WTC11 (cell line): ENCODE data around the gene PLEKHA6. TPM values are rescaled to one million over a fixed set of nuclear protein-coding genes. Genes with fewer than 3 reads are reported as not detected.

Experiments used
- ATAC-seq: fragments of 200-7000 bp; cut with Tn5 transposase; 2 replicates; pipeline ENCODE4 v1.10.0; 2021; ENCODE audit warnings: mild to moderate bottlenecking, moderate library complexity
- CTCF ChIA-PET: fragments of 300-600 bp; sonication (Branson Sonifier 250); formaldehyde crosslinking; loops from one replicate; lab custom pipeline; 2021; ENCODE audit warnings: antibody characterized with exemption; lab: Charles Lee
- POLR2A ChIA-PET: fragments of 350-600 bp; sonication (Branson Sonifier 250); formaldehyde crosslinking; loops from one replicate; lab custom pipeline; 2021; ENCODE audit warnings: antibody characterized with exemption; lab: Charles Lee
- DNase-seq: peaks from one replicate; pipeline ENCODE4 v3.0.0; 2021; ENCODE audit warnings: low spot score
- H3K27ac Mint-ChIP-seq: 2 replicates; pipeline ENCODE4 v1.8.0; 2021; ENCODE audit warnings: mixed read lengths
- H3K27me3 Mint-ChIP-seq: 2 replicates; pipeline ENCODE4 v1.8.0; 2021; ENCODE audit warnings: low read depth, mild to moderate bottlenecking, moderate library complexity, mixed read lengths
- H3K36me3 Mint-ChIP-seq: 2 replicates; pipeline ENCODE4 v1.8.0; 2021; ENCODE audit warnings: mixed read lengths
- H3K4me1 Mint-ChIP-seq: 2 replicates; pipeline ENCODE4 v1.8.0; 2022; ENCODE audit warnings: mixed read lengths
- H3K4me3 Mint-ChIP-seq: 2 replicates; pipeline ENCODE4 v1.8.0; 2021; ENCODE audit warnings: mild to moderate bottlenecking, moderate library complexity, mixed read lengths
- H3K9me3 Mint-ChIP-seq: 2 replicates; pipeline ENCODE4 v1.8.0; 2021; ENCODE audit warnings: mixed read lengths
- ARID4B ChIP-seq: sonication (generic); formaldehyde crosslinking; IDR thresholded peaks from 2 replicates; pipeline ENCODE4 v1.8.0; 2023; ENCODE audit warnings: missing genetic modification reagents, mild to moderate bottlenecking, borderline replicate concordance
- CTCF ChIP-seq: fragments of 200-600 bp; IDR thresholded peaks from 2 replicates; pipeline ENCODE4 v1.8.0; 2022; ENCODE audit warnings: antibody characterized with exemption
- E2F1 ChIP-seq: sonication (generic); formaldehyde crosslinking; IDR thresholded peaks from 2 replicates; pipeline ENCODE4 v1.8.0; 2022; ENCODE audit warnings: mild to moderate bottlenecking, missing genetic modification reagents
- ETV6 ChIP-seq: sonication (generic); formaldehyde crosslinking; IDR thresholded peaks from 2 replicates; pipeline ENCODE4 v1.8.1; 2022; ENCODE audit warnings: mild to moderate bottlenecking, missing genetic modification reagents
- FOXJ3 ChIP-seq: sonication (generic); formaldehyde crosslinking; IDR thresholded peaks from 2 replicates; pipeline ENCODE4 v1.9.0; 2021; ENCODE audit warnings: missing genetic modification reagents, mild to moderate bottlenecking, borderline replicate concordance
- GABPB1 ChIP-seq: sonication (generic); formaldehyde crosslinking; IDR thresholded peaks from 2 replicates; pipeline ENCODE4 v1.8.1; 2023; ENCODE audit warnings: mild to moderate bottlenecking, missing genetic modification reagents
- GRHL2 ChIP-seq: fragments of 250-450 bp; sonication (Bioruptor Pico); IDR thresholded peaks from 2 replicates; pipeline ENCODE4 v1.8.0; 2022; ENCODE audit warnings: mild to moderate bottlenecking, moderate library complexity; ENCODE audit not compliant: insufficient replicate concordance, severe bottlenecking
- KAT7 ChIP-seq: sonication (generic); formaldehyde crosslinking; IDR thresholded peaks from 2 replicates; pipeline ENCODE4 v1.8.1; 2023; ENCODE audit warnings: missing genetic modification reagents, mild to moderate bottlenecking, borderline replicate concordance
- NR1H2 ChIP-seq: sonication (generic); formaldehyde crosslinking; IDR thresholded peaks from 2 replicates; pipeline ENCODE4 v1.9.0; 2021; ENCODE audit warnings: mild to moderate bottlenecking, moderate library complexity, missing genetic modification reagents
- OVOL2 ChIP-seq: fragments of 250-450 bp; sonication (Bioruptor Pico); IDR thresholded peaks from 2 replicates; pipeline ENCODE4 v1.9.0; 2021; ENCODE audit warnings: mild to moderate bottlenecking, borderline replicate concordance
- RELA ChIP-seq: sonication (generic); formaldehyde crosslinking; IDR thresholded peaks from 2 replicates; pipeline ENCODE4 v1.8.1; 2022; ENCODE audit warnings: missing genetic modification reagents, mild to moderate bottlenecking, borderline replicate concordance
- RORB ChIP-seq: fragments of 250-450 bp; sonication (Bioruptor Pico); IDR thresholded peaks from 2 replicates; pipeline ENCODE4 v1.9.0; 2021; ENCODE audit warnings: mild to moderate bottlenecking
- SMAD3 ChIP-seq: sonication (generic); formaldehyde crosslinking; IDR thresholded peaks from 2 replicates; pipeline ENCODE4 v1.8.0; 2022; ENCODE audit warnings: missing genetic modification reagents, mild to moderate bottlenecking, borderline replicate concordance
- SMAD4 ChIP-seq: sonication (generic); formaldehyde crosslinking; IDR thresholded peaks from 2 replicates; pipeline ENCODE4 v1.8.0; 2022; ENCODE audit warnings: mild to moderate bottlenecking, missing genetic modification reagents
- TCF7 ChIP-seq: sonication (generic); formaldehyde crosslinking; IDR thresholded peaks from 2 replicates; pipeline ENCODE4 v1.8.0; 2022; ENCODE audit warnings: mild to moderate bottlenecking, low read depth, missing genetic modification reagents, moderate library complexity
- TEAD4 ChIP-seq: sonication (generic); formaldehyde crosslinking; IDR thresholded peaks from 2 replicates; pipeline ENCODE4 v1.8.0; 2022; ENCODE audit warnings: mild to moderate bottlenecking, missing genetic modification reagents
- USF1 ChIP-seq: sonication (generic); formaldehyde crosslinking; IDR thresholded peaks from 2 replicates; pipeline ENCODE4 v1.8.0; 2022; ENCODE audit warnings: mild to moderate bottlenecking, missing genetic modification reagents
- USF2 ChIP-seq: sonication (generic); formaldehyde crosslinking; IDR thresholded peaks from 2 replicates; pipeline ENCODE4 v1.8.1; 2023; ENCODE audit warnings: mild to moderate bottlenecking, missing genetic modification reagents, moderate library complexity
- ZBTB21 ChIP-seq: sonication (generic); formaldehyde crosslinking; IDR thresholded peaks from 2 replicates; pipeline ENCODE4 v1.8.1; 2023; ENCODE audit warnings: mild to moderate bottlenecking, missing genetic modification reagents, borderline replicate concordance
- ZNF232 ChIP-seq: sonication (generic); formaldehyde crosslinking; IDR thresholded peaks from 2 replicates; pipeline ENCODE4 v1.8.0; 2022; ENCODE audit warnings: mild to moderate bottlenecking, missing genetic modification reagents
- total RNA-seq: library from RNA; stranded (reverse); gene quantifications from 3 replicates; pipeline ENCODE4 v1.2.3, GENCODE V29; 2021

The PLEKHA6 gene
- total RNA-seq, 1 experiment from 2014 or later: 11.6 TPM

- Mint-ChIP-seq H3K4me1 (no peaks in the 10 kb centered on the region), H3K27ac (no peak overlapping the region), H3K36me3 (no peaks in the 10 kb centered on the region; the same call in none of the 2 replicates), H3K4me3 (no peak overlapping the region), H3K9me3 (no peaks in the 10 kb centered on the region), H3K27me3 (no peaks in the 10 kb centered on the region)
- ATAC-seq (no peak), DNase-seq (no peak)
- POLR2A ChIA-PET: interaction anchor here (0.6 kb wide), 2 partner anchors 79 to 246 kb away, joined by 3 to 6 read pairs; no protein-coding TSS in a partner anchor
- CTCF ChIA-PET: interaction anchor here (0.8 to 3.3 kb wide), 12 partner anchors 9 to 136 kb away, joined by 3 to 17 read pairs (median 6); partner anchors contain the start of gene PLEKHA6
- TF ChIP-seq GABPB1: no peak
- TF ChIP-seq SMAD3: no peak
- TF ChIP-seq CTCF: no peak
These were observed 97.0 kb downstream of the PLEKHA6 start for GRCh38 chr1:204262506-204263253.

GRCh38 chr1:204261746-204262505, 97.8 kb downstream of the PLEKHA6 start:
- TF ChIP-seq USF2 (CRISPR knock-in tag): no peak
- TF ChIP-seq SMAD4: no peak
- no peak for TF ChIP-seq ZBTB21 (CRISPR knock-in tag)
- no peak for TF ChIP-seq TCF7 (CRISPR knock-in tag)
- TF ChIP-seq GRHL2: no peak
- TF ChIP-seq TEAD4 (CRISPR knock-in tag): no peak
- no peaks in the 10 kb centered on the region; the same call in 1 of the 2 replicates for H3K36me3 Mint-ChIP-seq
- no peaks in the 10 kb centered on the region for H3K9me3 Mint-ChIP-seq
- no peak overlapping the region for H3K4me3 Mint-ChIP-seq
- DNase-seq (no peak), ATAC-seq (no peak)
- POLR2A ChIA-PET: interaction anchor here (0.6 kb wide), 1 partner anchor 79 kb away, joined by 3 read pairs; no protein-coding TSS in a partner anchor
- CTCF ChIA-PET: interaction anchor here (0.8 to 3.3 kb wide), 9 partner anchors 10 to 101 kb away, joined by 3 to 17 read pairs (median 4); partner anchors contain the start of gene PLEKHA6
- H3K27me3 Mint-ChIP-seq: no peaks in the 10 kb centered on the region
- peak overlapping the region; percentile 72; the same call in 1 of the 2 replicates for H3K27ac Mint-ChIP-seq
- H3K4me1 Mint-ChIP-seq: peaks cover 3% of the 10 kb centered on the region

GRCh38 chr1:204261266-204261665, 98.5 kb downstream of the PLEKHA6 start:
- ChIA-PET POLR2A (no interaction called here), CTCF (interaction anchor here (1.0 to 3.3 kb wide), 8 partner anchors 10 to 102 kb away, joined by 3 to 17 read pairs (median 8); partner anchors contain the start of gene PLEKHA6)
- H3K36me3 Mint-ChIP-seq: no peaks in the 10 kb centered on the region; the same call in 1 of the 2 replicates
- TF ChIP-seq NR1H2 (CRISPR knock-in tag) (no peak), USF1 (CRISPR knock-in tag) (no peak), RELA (CRISPR knock-in tag) (no peak), ARID4B (CRISPR knock-in tag) (no peak), ZNF232 (CRISPR knock-in tag) (no peak), E2F1 (no peak), ETV6 (CRISPR knock-in tag) (no peak), FOXJ3 (CRISPR knock-in tag) (no peak), RORB (no peak), OVOL2 (CRISPR knock-in tag) (no peak), KAT7 (CRISPR knock-in tag) (no peak)

More at GRCh38 chr1:204261266-204261665, 98.5 kb downstream of the PLEKHA6 start:
- ATAC-seq (no peak), DNase-seq (no peak)
- Mint-ChIP-seq H3K4me3 (no peak overlapping the region), H3K4me1 (peaks cover 8% of the 10 kb centered on the region), H3K9me3 (no peaks in the 10 kb centered on the region), H3K27me3 (no peaks in the 10 kb centered on the region), H3K27ac (no peak overlapping the region)
